Measurements from ENCODE around the gene GMDS. TPM values are rescaled to one million over a fixed set of nuclear protein-coding genes. Genes with fewer than 3 reads are reported as not detected.

The GMDS gene
- total and polyA plus RNA-seq, 2 of the 8 experiments (the other 6 are each of a cell fraction or from before 2014, with no cell fraction given) = 16.8 to 50.0 TPM

- POLR2A ChIA-PET (ENCODE audit: partially characterized antibody) = no interaction called here
Measured at GRCh38 chr6:1792989-1793388, 452.4 kb downstream of the GMDS start.

More at GRCh38 chr6:1792989-1793388, 452.4 kb downstream of the GMDS start:
- FAIRE-seq = peak; percentile 85
- H3K23ac ChIP-seq (ENCODE audit: insufficient read length) = no peak overlapping the region
- no peak overlapping the region for H3K27ac ChIP-seq (ENCODE audit: low read depth, low read length)
- no peak overlapping the region for H3K4me2 ChIP-seq (ENCODE audit: insufficient read depth in 1 of 2, low read depth in 2 of 2, low read length in 2 of 2)
- H4K8ac ChIP-seq (ENCODE audit: extremely low read depth, insufficient read depth, low read length) = no peak overlapping the region
- H4K20me1 ChIP-seq (replicated peaks in 1 of 2; ENCODE audit: control insufficient read depth in 1 of 2, insufficient read depth in 2 of 2, low read length in 2 of 2) = no peaks in the 10 kb centered on the region
- WGBS, 2 experiments (ENCODE audit: extremely low coverage in 1 of 2, insufficient coverage in 1 of 2, insufficient read length in 1 of 2, insufficient replicate concordance in 2 of 2, low coverage in 1 of 2, low lambda C conversion rate in 2 of 2, missing lambda C conversion rate in 1 of 2) = 38% methylated on average over 3 of the region's 3 CpGs; no CpG with 5 or more reads in 1 of the 2 experiments
- no peak overlapping the region for H2BK120ac ChIP-seq (replicated peaks; ENCODE audit: low read depth, low read length)
- 0 out of 2 replicates have a peak, but pooled peaks have one; percentile 37 for TF ChIP-seq TEAD4 (IDR thresholded peaks at IDR 0.05; ENCODE audit: low read depth, low read length)
- peak in 2 of 3 experiments; percentile 42 to 68; a peak in 2 of 4 replicates for TF ChIP-seq CTCF (IDR thresholded peaks at IDR 0.05; ENCODE audit: control extremely low read depth in 1 of 3, insufficient read depth in 1 of 3, low read depth in 1 of 3, low read length in 3 of 3)
- no peak for TF ChIP-seq TCF12 (IDR thresholded peaks at IDR 0.05; ENCODE audit: low read depth, low read length)
- TF ChIP-seq HDAC6 (IDR thresholded peaks at IDR 0.05; ENCODE audit: low read depth, low read length) = no peak
- TF ChIP-seq RAD21 (IDR thresholded peaks at IDR 0.05 in 1 of 2, conservative IDR thresholded peaks at IDR 0.05 in 1 of 2; ENCODE audit: low read depth in 2 of 2, low read length in 2 of 2) = peak; percentile 54 to 58
- TF ChIP-seq TAF1 (IDR thresholded peaks at IDR 0.05; ENCODE audit: low read depth, low read length) = no peak
- TF ChIP-seq CHD2 (IDR thresholded peaks at IDR 0.05; ENCODE audit: low read length) = no peak
- TF ChIP-seq HDAC2 (IDR thresholded peaks at IDR 0.05; ENCODE audit: borderline replicate concordance in 1 of 2, low read depth in 2 of 2, low read length in 2 of 2) = no peak
- 0 out of 2 replicates have a peak, but pooled peaks have one; percentile 57 for TF ChIP-seq BACH1 (IDR thresholded peaks at IDR 0.05; ENCODE audit: low read length)
- no peak overlapping the region for H3K9ac ChIP-seq (replicated peaks in 1 of 4; ENCODE audit: extremely low read depth in 1 of 4, low read depth in 3 of 4, low read length in 3 of 4)
- no peaks in the 10 kb centered on the region for H3K36me3 ChIP-seq (ENCODE audit: control insufficient read depth in 2 of 4, insufficient read depth in 4 of 4, low read length in 3 of 4)
- no peak overlapping the region for H2BK12ac ChIP-seq (ENCODE audit: low read depth, low read length)
- H3K18ac ChIP-seq (ENCODE audit: extremely low read depth, low read length) = no peak overlapping the region
- H2AK5ac ChIP-seq (ENCODE audit: low read depth, low read length) = no peak overlapping the region
- no peaks in the 10 kb centered on the region for H3K27me3 ChIP-seq (replicated peaks in 1 of 4; ENCODE audit: control insufficient read depth in 3 of 4, extremely low read depth in 1 of 4, insufficient read depth in 3 of 4, low read length in 3 of 4)
- no peak overlapping the region for H2AFZ ChIP-seq (ENCODE audit: low read length)
- H4K5ac ChIP-seq (ENCODE audit: insufficient read length, low read depth, low read length) = no peak overlapping the region
- H3K4ac ChIP-seq (replicated peaks; ENCODE audit: insufficient read length, low read depth, low read length) = no peak overlapping the region
- DNase-seq (ENCODE audit: low read depth in 1 of 2, low spot score in 2 of 2) = no peak
- H3K79me2 ChIP-seq (ENCODE audit: control insufficient read depth in 1 of 2, insufficient read depth in 2 of 2, low read length in 2 of 2) = no peaks in the 10 kb centered on the region
- no peak overlapping the region for H2BK20ac ChIP-seq (ENCODE audit: low read length)
- CTCF ChIA-PET (ENCODE audit: partially characterized antibody) = interaction anchor here (0.7 to 2.3 kb wide), 15 partner anchors 8 to 203 kb away, joined by 3 to 9 read pairs (median 3); no protein-coding TSS in a partner anchor
- no peak overlapping the region for H3K14ac ChIP-seq (ENCODE audit: insufficient read length)
- no peak overlapping the region for H3K4me3 ChIP-seq (ENCODE audit: extremely low read depth in 1 of 4, insufficient read depth in 2 of 4, low read depth in 3 of 4, low read length in 4 of 4)
- no peaks in the 10 kb centered on the region for H3K79me1 ChIP-seq (ENCODE audit: low read depth, low read length)
- H2BK5ac ChIP-seq (ENCODE audit: low read depth, low read length) = no peak overlapping the region
- H3K56ac ChIP-seq (replicated peaks; ENCODE audit: insufficient read length, low read depth, low read length) = no peak overlapping the region
- H3K23me2 ChIP-seq (ENCODE audit: low read depth, low read length) = no peaks in the 10 kb centered on the region
- no peak overlapping the region for H4K91ac ChIP-seq (replicated peaks; ENCODE audit: insufficient read length, low read length)
- H2BK15ac ChIP-seq (ENCODE audit: low read length) = no peak overlapping the region
- no peaks in the 10 kb centered on the region for H3K9me3 ChIP-seq (ENCODE audit: insufficient read depth in 2 of 2, low read depth in 1 of 2, low read length in 1 of 2)
- H3K4me1 ChIP-seq (replicated peaks in 1 of 4; ENCODE audit: control insufficient read depth in 3 of 4, insufficient read depth in 4 of 4, low read length in 3 of 4) = no peaks in the 10 kb centered on the region
